ENCODE data around the gene RPP30. TPM values are rescaled to one million over a fixed set of nuclear protein-coding genes. Genes with fewer than 3 reads are reported as not detected.
A peak's percentile ranks its signal among the peaks of the same experiment; 100 is the strongest.
"Not testable (repeated sequence)": the region's sequence is repeated elsewhere in the genome, so short reads cannot be mapped to it uniquely, and the experiment has no call there.

RPP30 gene
- total RNA-seq, 1 experiment from 2014 or later, result 101 TPM

DNA sequence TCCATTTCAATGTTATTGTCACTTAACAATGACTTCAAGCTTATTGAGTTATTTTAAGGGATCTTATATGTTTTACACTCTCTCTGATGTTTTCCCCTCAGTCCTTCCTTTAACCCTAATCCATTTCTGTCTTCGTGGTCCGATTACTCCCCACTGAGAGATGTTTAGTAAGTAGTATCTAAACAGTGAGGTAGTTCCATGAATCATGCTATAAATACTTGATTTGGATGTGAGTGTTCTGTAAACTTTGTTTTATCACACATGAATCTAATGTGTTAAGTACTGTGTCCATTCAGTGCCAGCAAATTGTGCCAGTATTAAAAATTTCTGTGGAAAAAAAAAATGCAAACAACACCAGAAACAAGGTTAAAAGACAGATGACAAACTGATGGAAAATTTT, 18.6 kb downstream of the RPP30 start:
- DNase-seq, result no peak
- peaks cover 8% of the 10 kb centered on the region for H3K36me3 ChIP-seq (replicated peaks; ENCODE audit: control insufficient read depth, insufficient read depth, low read length)

DNA sequence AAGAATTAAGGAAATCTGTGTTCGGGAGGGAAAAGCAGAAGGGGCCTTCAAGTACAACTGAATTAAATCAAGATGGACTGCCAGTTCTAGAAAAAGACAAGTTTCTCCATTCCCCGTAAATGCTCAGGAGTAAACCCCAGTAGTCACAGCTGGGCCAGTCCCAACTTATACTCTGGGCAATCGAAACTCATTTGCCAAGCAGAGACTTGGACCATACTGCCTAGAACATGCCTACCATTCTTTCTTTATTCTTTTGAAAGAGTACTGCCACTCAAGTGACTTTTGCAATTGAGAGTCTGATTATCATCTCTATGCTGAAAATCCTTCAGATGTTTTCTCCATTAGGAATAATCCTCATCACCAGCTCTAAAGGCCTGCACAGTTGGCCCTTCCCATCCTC, 21.4 kb downstream of the RPP30 start:
- Histone ChIP-seq H3K36me3 (replicated peaks; ENCODE audit: control insufficient read depth, insufficient read depth, low read length) (peaks cover 6% of the 10 kb centered on the region), H3K27me3 (ENCODE audit: control insufficient read depth, insufficient read depth, low read length) (no peaks in the 10 kb centered on the region), H3K4me3 (ENCODE audit: insufficient read depth, low read depth, low read length) (no peak overlapping the region)
- DNase-seq, result no peak

More for the DNA sequence above, 18.6 kb downstream of the RPP30 start:
- no peak overlapping the region for H3K4me3 ChIP-seq (ENCODE audit: insufficient read depth, low read depth, low read length)
- H3K27me3 ChIP-seq (ENCODE audit: control insufficient read depth, insufficient read depth, low read length), result no peaks in the 10 kb centered on the region

DNA sequence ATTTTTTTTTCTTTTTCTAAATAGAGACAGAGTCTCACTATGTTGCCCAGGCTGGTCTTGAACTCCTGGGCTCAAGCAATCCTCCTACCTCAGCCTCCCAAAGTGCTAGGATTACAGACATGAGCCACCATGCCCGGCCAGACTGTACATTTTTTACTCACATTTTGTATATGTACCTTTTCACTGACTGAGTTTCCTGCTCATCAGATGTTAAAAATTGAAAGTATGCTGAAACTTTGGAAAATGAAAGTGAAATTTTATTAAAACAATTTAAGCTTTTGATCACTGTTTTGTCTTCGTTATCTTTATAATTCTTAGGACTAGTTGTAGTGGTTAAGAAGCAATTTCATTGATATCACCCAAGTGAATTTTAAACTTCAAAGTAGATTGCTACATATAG, 25.1 kb downstream of the RPP30 start:
- not testable (repeated sequence) for H3K27me3 ChIP-seq (ENCODE audit: control insufficient read depth, insufficient read depth, low read length); DNase-seq; H3K36me3 ChIP-seq (replicated peaks; ENCODE audit: control insufficient read depth, insufficient read depth, low read length)

DNA sequence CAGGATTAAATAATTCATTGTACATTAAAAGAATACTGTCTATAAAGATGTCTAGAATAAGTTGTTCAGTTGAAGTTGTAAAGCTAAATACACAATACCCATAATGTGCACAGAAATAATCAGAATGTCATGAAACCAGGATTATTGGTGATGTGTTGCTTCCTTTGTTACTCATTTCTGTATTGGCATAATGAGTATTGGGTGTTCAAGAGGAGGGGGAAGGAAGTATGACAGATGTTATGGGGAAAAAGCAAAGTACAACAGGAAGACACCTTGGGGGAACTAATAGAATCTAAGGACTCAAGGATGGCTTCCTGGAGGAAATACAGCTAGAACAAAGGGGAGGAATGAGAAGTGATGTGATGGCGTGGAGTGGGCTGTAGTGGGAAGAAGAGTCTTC, 34.2 kb downstream of the RPP30 start:
- Histone ChIP-seq H3K36me3 (replicated peaks; ENCODE audit: control insufficient read depth, insufficient read depth, low read length) (peaks cover 1% of the 10 kb centered on the region; the same call in 1 of the 2 replicates), H3K4me3 (ENCODE audit: insufficient read depth, low read depth, low read length) (no peak overlapping the region), H3K27me3 (ENCODE audit: control insufficient read depth, insufficient read depth, low read length) (no peaks in the 10 kb centered on the region)
- no peak for DNase-seq

More for the DNA sequence above, 25.1 kb downstream of the RPP30 start:
- not testable (repeated sequence) for H3K4me3 ChIP-seq (ENCODE audit: insufficient read depth, low read depth, low read length)

- no peak overlapping the region for H3K4me3 ChIP-seq (ENCODE audit: insufficient read depth, low read depth, low read length)
- DNase-seq, result no peak
- H3K36me3 ChIP-seq (replicated peaks; ENCODE audit: control insufficient read depth, insufficient read depth, low read length), result peaks cover 1% of the 10 kb centered on the region; the same call in 1 of the 2 replicates
- no peaks in the 10 kb centered on the region for H3K27me3 ChIP-seq (ENCODE audit: control insufficient read depth, insufficient read depth, low read length)
Observed at GRCh38 chr10:90906596-90906995, 34.8 kb downstream of the RPP30 start.

DNA sequence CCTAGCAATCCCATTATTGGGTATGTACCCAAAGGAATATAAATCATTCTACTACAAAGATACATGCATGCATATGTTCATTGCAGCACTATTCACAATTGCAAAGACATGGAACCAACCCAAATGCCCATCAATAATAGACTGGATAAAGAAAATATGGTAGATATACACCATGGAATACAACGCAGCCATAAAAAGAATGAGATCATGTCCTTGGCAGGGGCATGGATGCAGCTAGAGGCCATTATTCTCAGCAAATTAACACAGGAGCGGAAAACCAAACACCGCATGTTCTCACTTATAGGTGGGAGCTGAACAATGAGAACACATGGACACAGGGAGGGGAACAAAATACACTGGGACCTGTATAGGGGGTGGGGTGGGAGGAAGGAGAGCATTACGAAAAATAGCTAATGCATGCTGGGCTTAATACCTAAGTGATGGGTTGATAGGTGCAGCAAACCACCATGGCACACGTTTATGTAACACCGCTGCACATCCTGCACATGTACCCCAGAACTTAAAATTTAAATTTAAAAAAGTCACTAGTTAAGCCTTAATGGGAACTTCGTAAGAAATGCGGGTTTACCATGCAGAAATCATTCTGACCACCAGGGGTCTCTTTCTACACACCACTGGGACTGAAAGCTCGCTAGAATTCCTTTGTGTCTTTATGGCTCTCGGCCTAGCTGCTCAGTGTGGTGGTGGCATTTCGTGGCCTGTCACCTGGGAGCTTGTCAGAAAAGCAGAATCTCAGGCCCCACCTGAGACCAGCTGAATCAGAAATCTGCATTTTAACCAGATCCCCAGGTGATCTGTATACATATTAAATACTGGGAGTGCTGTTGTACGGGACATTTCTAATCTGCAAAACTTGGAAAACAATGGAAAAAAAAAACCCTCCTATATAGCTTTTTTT, 39.6 kb downstream of the RPP30 start:
- DNase-seq, result peak; percentile 57
- Histone ChIP-seq H3K27me3 (ENCODE audit: control insufficient read depth, insufficient read depth, low read length) (peaks cover 17% of the 10 kb centered on the region), H3K4me3 (ENCODE audit: insufficient read depth, low read depth, low read length) (no peak overlapping the region), H3K36me3 (replicated peaks; ENCODE audit: control insufficient read depth, insufficient read depth, low read length) (no peaks in the 10 kb centered on the region)

GRCh38 chr10:90912174-90912573, 40.4 kb downstream of the RPP30 start:
- H3K27me3 ChIP-seq (ENCODE audit: control insufficient read depth, insufficient read depth, low read length), result peaks cover 23% of the 10 kb centered on the region

DNA sequence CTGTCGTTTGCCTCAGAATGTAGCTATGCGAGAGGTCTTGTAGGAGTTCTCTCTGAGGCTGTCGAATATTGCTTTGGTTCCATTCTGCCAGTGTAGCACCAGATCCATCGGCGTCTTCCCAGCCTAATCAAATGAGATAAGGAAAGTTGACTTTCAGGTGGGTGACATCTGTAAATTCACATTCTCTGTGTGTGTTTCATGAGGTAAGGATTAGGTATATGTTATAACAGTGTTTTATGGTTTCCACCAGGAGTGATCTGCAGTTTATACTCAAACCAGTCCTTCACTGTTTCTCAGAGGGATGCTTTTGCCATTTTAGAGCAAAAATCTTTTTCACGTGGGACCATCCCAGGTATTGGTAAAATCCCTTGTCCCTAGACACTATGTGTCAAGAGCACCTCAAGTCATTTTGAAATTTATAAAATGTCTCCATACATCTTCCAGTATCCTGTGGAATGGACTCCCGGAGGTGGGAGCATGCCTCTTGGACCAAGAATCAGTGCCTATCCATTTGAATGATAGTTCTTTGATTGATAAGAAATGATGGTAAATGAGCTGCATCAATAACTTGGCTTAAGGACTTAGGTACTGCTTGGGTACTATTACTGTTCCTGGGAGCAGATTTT, 41.2 kb downstream of the RPP30 start:
- Histone ChIP-seq H3K4me3 (ENCODE audit: insufficient read depth, low read depth, low read length) (no peak overlapping the region), H3K27me3 (ENCODE audit: control insufficient read depth, insufficient read depth, low read length) (peaks cover 27% of the 10 kb centered on the region), H3K36me3 (replicated peaks; ENCODE audit: control insufficient read depth, insufficient read depth, low read length) (no peaks in the 10 kb centered on the region)
- no peak for DNase-seq

More at GRCh38 chr10:90912174-90912573, 40.4 kb downstream of the RPP30 start:
- Histone ChIP-seq H3K4me3 (ENCODE audit: insufficient read depth, low read depth, low read length) (no peak overlapping the region), H3K36me3 (replicated peaks; ENCODE audit: control insufficient read depth, insufficient read depth, low read length) (no peaks in the 10 kb centered on the region)
- no peak for DNase-seq

- no peak overlapping the region for H3K4me3 ChIP-seq (ENCODE audit: insufficient read depth, low read depth, low read length)
- DNase-seq, result no peak
- peaks cover 33% of the 10 kb centered on the region for H3K27me3 ChIP-seq (ENCODE audit: control insufficient read depth, insufficient read depth, low read length)
- no peaks in the 10 kb centered on the region for H3K36me3 ChIP-seq (replicated peaks; ENCODE audit: control insufficient read depth, insufficient read depth, low read length)
Observed at GRCh38 chr10:90913774-90914420, 42.1 kb downstream of the RPP30 start.

GRCh38 chr10:90914992-90915765, 43.4 kb downstream of the RPP30 start:
- Histone ChIP-seq H3K27me3 (ENCODE audit: control insufficient read depth, insufficient read depth, low read length) (peaks cover 45% of the 10 kb centered on the region), H3K4me3 (ENCODE audit: insufficient read depth, low read depth, low read length) (no peak overlapping the region), H3K36me3 (replicated peaks; ENCODE audit: control insufficient read depth, insufficient read depth, low read length) (no peaks in the 10 kb centered on the region)
- no peak for DNase-seq

GRCh38 chr10:90915766-90916075, 43.9 kb downstream of the RPP30 start:
- Histone ChIP-seq H3K4me3 (ENCODE audit: insufficient read depth, low read depth, low read length) (no peak overlapping the region), H3K36me3 (replicated peaks; ENCODE audit: control insufficient read depth, insufficient read depth, low read length) (no peaks in the 10 kb centered on the region), H3K27me3 (ENCODE audit: control insufficient read depth, insufficient read depth, low read length) (peaks cover 50% of the 10 kb centered on the region)
- no peak for DNase-seq

- H3K4me3 ChIP-seq (ENCODE audit: insufficient read depth, low read depth, low read length), result no peak overlapping the region
- no peaks in the 10 kb centered on the region for H3K36me3 ChIP-seq (replicated peaks; ENCODE audit: control insufficient read depth, insufficient read depth, low read length)
- peaks cover 59% of the 10 kb centered on the region for H3K27me3 ChIP-seq (ENCODE audit: control insufficient read depth, insufficient read depth, low read length)
- DNase-seq, result no peak
Observed at GRCh38 chr10:90916392-90917237, 44.8 kb downstream of the RPP30 start.

DNA sequence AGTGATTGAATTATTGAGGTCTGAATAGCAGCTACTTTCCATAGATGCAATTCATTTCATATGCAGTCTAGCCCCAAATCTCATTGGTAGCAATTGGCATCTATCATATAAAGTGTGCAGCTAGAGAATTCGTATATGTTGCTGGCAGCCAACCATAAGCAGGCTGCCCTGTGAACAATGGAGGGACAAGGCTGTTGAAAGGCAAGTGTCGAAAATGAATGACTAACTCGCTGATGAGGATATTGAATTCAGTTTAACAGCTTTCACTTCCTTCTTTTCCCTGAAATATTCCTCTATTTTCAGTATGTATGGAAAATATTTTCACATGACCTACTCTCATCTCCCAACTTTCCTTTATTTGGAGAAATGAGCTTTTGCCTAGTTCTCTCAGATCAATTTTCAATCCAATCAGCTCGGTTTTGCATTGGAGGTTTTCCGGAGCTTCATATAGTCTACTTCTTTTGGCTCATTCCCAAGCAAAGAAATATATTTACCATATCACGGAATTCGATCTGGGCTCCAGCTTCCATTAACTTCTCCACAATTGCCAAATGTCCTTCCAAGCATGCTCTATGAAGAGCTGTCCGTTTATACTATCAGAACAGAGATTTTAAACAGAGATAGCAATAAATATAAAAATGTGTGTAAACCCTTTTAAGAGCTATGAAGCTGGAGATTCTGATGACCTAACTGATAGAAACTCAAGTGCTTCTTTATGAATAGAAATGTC, 45.6 kb downstream of the RPP30 start:
- no peak for DNase-seq
- Histone ChIP-seq H3K4me3 (ENCODE audit: insufficient read depth, low read depth, low read length) (no peak overlapping the region), H3K36me3 (replicated peaks; ENCODE audit: control insufficient read depth, insufficient read depth, low read length) (no peaks in the 10 kb centered on the region), H3K27me3 (ENCODE audit: control insufficient read depth, insufficient read depth, low read length) (peaks cover 67% of the 10 kb centered on the region)
